Neuron (in vitro differentiated cells): ENCODE measurements around the gene GPR78.

Source experiments
- H2AFZ ChIP-seq: one replicate; pipeline ENCODE4 v1.6.1; 2013; ENCODE audit warnings: low read depth, mild to moderate bottlenecking, inconsistent platforms, low read length, moderate library complexity
- H3K27me3 ChIP-seq: one replicate; pipeline ENCODE4 v1.6.1; 2013; ENCODE audit warnings: low read length; ENCODE audit not compliant: insufficient read depth
- H3K36me3 ChIP-seq: one replicate; pipeline ENCODE4 v1.6.1; 2013; ENCODE audit warnings: low read length; ENCODE audit not compliant: insufficient read depth
- H3K4me1 ChIP-seq: one replicate; pipeline ENCODE4 v1.6.1; 2013; ENCODE audit warnings: low read length; ENCODE audit not compliant: insufficient read depth
- H3K4me3 ChIP-seq: 2 replicates; pipeline ENCODE4 v1.5.1; 2013; ENCODE audit warnings: mild to moderate bottlenecking, low read length, moderate library complexity
- H3K9me3 ChIP-seq: one replicate; pipeline ENCODE4 v1.6.1; 2013; ENCODE audit warnings: low read length

GPR78 gene

DNA sequence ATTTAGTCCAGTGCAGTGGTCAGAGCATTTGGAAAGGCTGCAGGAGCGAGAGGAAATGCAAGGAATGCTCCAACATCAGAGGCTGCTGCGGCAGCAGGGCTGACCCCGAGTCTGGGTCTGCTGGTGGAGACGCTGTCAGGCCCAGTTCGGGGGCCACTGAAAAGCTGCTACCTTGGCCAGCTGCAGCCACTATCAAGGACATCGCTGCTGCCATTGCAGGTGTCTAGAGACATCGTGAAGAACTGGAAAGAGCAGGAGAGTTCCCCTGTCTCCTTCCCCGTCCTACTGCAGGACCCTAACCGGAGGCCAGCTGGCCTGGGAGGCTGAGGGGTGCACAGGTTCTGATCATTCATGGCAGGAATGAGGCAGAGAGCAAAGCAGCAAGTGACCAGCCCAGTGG lies 29.5 kb upstream of the GPR78 start:
- Histone ChIP-seq H3K27me3 (peaks cover 17% of the 10 kb centered on the region), H3K36me3 (no peaks in the 10 kb centered on the region), H3K4me3 (no peak overlapping the region), H3K4me1 (no peaks in the 10 kb centered on the region), H2AFZ (no peak overlapping the region), H3K9me3 (no peaks in the 10 kb centered on the region)

- H3K9me3 ChIP-seq: no peaks in the 10 kb centered on the region
- no peak overlapping the region for H2AFZ ChIP-seq
- H3K4me3 ChIP-seq: no peak overlapping the region
- H3K4me1 ChIP-seq: no peaks in the 10 kb centered on the region
- peaks cover 14% of the 10 kb centered on the region for H3K27me3 ChIP-seq
- H3K36me3 ChIP-seq: no peaks in the 10 kb centered on the region
These were observed 28.2 kb upstream of the GPR78 start for GRCh38 chr4:8552024-8552423.

DNA sequence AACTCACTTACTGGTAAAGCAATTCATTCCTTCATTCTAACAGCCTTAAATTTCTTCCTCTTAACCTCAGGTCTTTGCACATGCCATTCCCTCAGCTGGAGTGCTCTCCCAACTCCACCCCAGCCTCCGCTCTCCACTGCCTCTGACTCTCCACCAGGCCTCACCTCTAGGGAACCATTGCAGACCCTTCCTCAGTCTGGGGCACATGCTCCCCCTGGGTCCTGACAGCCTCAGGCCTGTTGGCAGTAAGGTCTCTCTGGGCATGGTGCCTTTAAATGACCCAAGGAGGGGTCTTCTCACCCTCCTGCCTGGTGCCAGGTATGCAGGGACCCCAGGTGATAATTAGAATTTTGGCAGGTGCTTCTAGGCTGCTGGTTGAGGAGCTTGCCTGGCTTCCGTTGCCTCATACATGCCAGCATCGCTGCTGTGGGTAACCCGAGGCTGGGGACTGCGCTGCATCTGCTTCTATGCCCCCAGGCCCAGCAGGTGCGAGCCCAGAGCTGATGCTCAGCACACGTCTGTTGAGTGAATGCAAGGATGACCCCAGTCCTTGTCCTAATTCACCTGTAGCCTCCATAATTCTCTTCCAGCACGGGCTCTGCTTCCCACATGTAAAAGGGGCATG lies 27.5 kb upstream of the GPR78 start:
- H3K4me1 ChIP-seq: no peaks in the 10 kb centered on the region
- no peak overlapping the region for H2AFZ ChIP-seq
- H3K4me3 ChIP-seq: no peak overlapping the region
- H3K36me3 ChIP-seq: no peaks in the 10 kb centered on the region
- no peaks in the 10 kb centered on the region for H3K9me3 ChIP-seq
- H3K27me3 ChIP-seq: peaks cover 14% of the 10 kb centered on the region

DNA sequence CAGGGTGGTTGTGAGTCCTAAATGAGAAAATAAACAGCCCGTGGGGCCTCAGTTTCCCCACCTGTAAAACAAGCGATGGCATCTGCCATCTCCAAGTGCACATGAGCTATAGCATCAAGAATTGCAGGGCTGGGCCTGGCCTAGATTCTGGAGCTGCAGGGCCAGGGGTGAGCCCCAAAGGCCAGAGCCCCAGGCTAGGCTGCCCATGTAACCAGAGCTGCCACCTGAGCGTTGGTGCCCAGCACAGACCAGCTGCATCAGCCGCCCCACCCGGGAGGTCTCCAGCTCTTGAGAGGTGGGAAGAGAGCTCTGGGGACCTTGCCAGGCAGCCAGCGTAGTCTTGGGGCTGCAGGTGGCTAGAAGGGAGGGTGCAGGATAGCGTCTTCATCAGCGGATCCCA lies 27.0 kb upstream of the GPR78 start:
- Histone ChIP-seq H3K27me3 (peaks cover 14% of the 10 kb centered on the region), H2AFZ (no peak overlapping the region), H3K36me3 (no peaks in the 10 kb centered on the region), H3K4me3 (no peak overlapping the region), H3K4me1 (no peaks in the 10 kb centered on the region), H3K9me3 (no peaks in the 10 kb centered on the region)

GRCh38 chr4:8553991-8554405 lies 26.2 kb upstream of the GPR78 start:
- Histone ChIP-seq H3K9me3 (no peaks in the 10 kb centered on the region), H3K4me3 (no peak overlapping the region), H3K27me3 (peaks cover 15% of the 10 kb centered on the region), H2AFZ (no peak overlapping the region), H3K4me1 (no peaks in the 10 kb centered on the region), H3K36me3 (no peaks in the 10 kb centered on the region)

- H3K4me3 ChIP-seq: no peak overlapping the region
- H3K4me1 ChIP-seq: no peaks in the 10 kb centered on the region
- H3K27me3 ChIP-seq: peaks cover 12% of the 10 kb centered on the region
- H3K36me3 ChIP-seq: no peaks in the 10 kb centered on the region
- no peak overlapping the region for H2AFZ ChIP-seq
- no peaks in the 10 kb centered on the region for H3K9me3 ChIP-seq
These were observed 25.6 kb upstream of the GPR78 start for GRCh38 chr4:8554555-8555100.

DNA sequence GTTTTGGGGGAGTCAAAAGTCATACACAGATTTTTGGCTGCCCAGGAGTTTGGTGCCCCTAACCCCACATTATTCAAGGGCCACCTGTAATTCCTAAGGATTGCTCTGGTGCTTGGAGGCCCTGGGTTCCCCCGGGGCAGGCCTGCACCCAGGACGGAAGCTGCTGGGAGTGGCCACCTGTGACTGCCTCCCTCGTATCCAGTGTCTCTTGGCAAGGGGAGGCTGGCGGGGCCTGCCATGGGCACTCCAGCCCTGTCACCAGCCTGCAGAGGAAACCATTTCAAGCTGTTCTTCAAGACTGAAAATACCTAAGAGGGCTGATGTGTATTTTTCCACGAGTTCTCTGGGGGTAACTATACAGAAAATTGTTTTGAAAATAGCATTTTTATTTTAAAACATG lies 24.5 kb upstream of the GPR78 start:
- no peaks in the 10 kb centered on the region for H3K9me3 ChIP-seq
- no peaks in the 10 kb centered on the region for H3K4me1 ChIP-seq
- H3K4me3 ChIP-seq: no peak overlapping the region
- H3K36me3 ChIP-seq: no peaks in the 10 kb centered on the region
- no peak overlapping the region for H2AFZ ChIP-seq
- peaks cover 11% of the 10 kb centered on the region for H3K27me3 ChIP-seq

DNA sequence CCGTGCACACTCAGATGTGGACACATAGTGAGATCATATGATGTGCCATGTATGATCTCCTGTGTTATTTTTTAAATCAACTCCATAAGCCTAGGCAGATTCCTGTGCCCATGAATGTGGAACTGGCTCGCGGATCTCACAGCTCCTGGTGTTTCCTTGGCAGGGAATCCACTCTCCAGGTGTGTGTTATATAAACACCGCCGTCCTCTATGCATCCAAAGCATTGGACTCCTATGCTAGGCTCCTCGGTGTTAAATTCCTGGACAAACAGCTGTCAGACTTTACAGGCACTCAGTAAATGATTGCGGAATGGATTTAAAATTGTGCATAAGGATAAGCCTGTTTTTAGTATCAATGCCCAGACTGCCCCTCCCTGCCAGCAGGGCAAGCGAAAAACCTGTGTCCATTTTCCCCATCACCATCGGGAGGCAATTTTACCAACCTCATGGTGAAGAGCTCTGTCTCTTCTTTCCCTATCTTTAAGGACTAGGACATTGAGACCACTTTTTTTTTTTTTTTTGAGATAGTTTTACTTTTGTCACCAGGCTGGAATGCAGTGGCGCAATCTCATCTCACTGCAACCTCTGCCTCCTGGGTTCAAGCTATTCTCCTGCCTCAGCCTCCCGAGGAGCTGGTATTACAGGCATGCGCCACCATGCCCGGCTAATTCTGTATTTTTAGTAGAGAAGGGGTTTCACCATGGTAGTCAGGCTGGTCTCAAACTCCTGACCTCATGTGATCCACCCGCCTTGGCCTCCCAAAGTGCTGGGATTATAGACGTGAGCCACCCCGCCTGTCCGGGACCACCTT lies 23.6 kb upstream of the GPR78 start:
- Histone ChIP-seq H3K27me3 (peaks cover 12% of the 10 kb centered on the region), H3K4me1 (no peaks in the 10 kb centered on the region), H3K4me3 (no peak overlapping the region), H3K9me3 (no peaks in the 10 kb centered on the region), H3K36me3 (no peaks in the 10 kb centered on the region), H2AFZ (no peak overlapping the region)

GRCh38 chr4:8557151-8558076 lies 22.8 kb upstream of the GPR78 start:
- Histone ChIP-seq H3K4me3 (no peak overlapping the region), H3K9me3 (no peaks in the 10 kb centered on the region), H3K27me3 (peaks cover 11% of the 10 kb centered on the region), H3K4me1 (no peaks in the 10 kb centered on the region), H3K36me3 (no peaks in the 10 kb centered on the region), H2AFZ (no peak overlapping the region)

- Histone ChIP-seq H3K36me3 (no peaks in the 10 kb centered on the region), H3K27me3 (peaks cover 11% of the 10 kb centered on the region), H3K9me3 (no peaks in the 10 kb centered on the region), H3K4me3 (no peak overlapping the region), H2AFZ (no peak overlapping the region), H3K4me1 (no peaks in the 10 kb centered on the region)
These were observed 21.9 kb upstream of the GPR78 start for GRCh38 chr4:8558080-8558960.

GRCh38 chr4:8559011-8559410 lies 21.2 kb upstream of the GPR78 start:
- H2AFZ ChIP-seq: no peak overlapping the region
- H3K4me3 ChIP-seq: no peak overlapping the region
- H3K36me3 ChIP-seq: no peaks in the 10 kb centered on the region
- H3K27me3 ChIP-seq: peaks cover 11% of the 10 kb centered on the region
- no peaks in the 10 kb centered on the region for H3K9me3 ChIP-seq
- H3K4me1 ChIP-seq: no peaks in the 10 kb centered on the region

GRCh38 chr4:8559524-8560264 lies 20.5 kb upstream of the GPR78 start:
- Histone ChIP-seq H3K4me1 (no peaks in the 10 kb centered on the region), H2AFZ (no peak overlapping the region), H3K4me3 (no peak overlapping the region), H3K36me3 (no peaks in the 10 kb centered on the region), H3K9me3 (no peaks in the 10 kb centered on the region), H3K27me3 (peaks cover 10% of the 10 kb centered on the region)
